GM12878 (cell line): ENCODE results near the gene CYB5B. TPM values are rescaled to one million over a fixed set of nuclear protein-coding genes. Genes with fewer than 3 reads are reported as not detected.

ENCODE experiments used
- ATAC-seq: fragments of 200-7000 bp; cut with Tn5 transposase; 3 replicates; pipeline ENCODE4 v1.9.1; 2020; ENCODE audit warnings: mild to moderate bottlenecking, moderate library complexity
- BruUV-seq: library from RNA; stranded (reverse); fragments of 400-500 nt; replicated peaks from 2 replicates; lab custom pipeline; 2021; lab: Mats Ljungman, UMichigan
- CTCF ChIA-PET: fragments of 300-600 bp; sonication (Branson Sonifier 250); formaldehyde crosslinking; extraction: SDS; loops from one replicate; lab custom pipeline; 2021; ENCODE audit warnings: inconsistent platforms; lab: Yijun Ruan, JAX
- POLR2A ChIA-PET: fragments of 350-600 bp; formaldehyde crosslinking; extraction: SDS; loops from one replicate; lab custom pipeline; 2021; ENCODE audit warnings: inconsistent platforms; lab: Charles Lee
- RAD21 ChIA-PET: fragments of 300-600 bp; sonication (Branson Sonifier 250); formaldehyde crosslinking; loops from one replicate; lab custom pipeline; 2023; ENCODE audit warnings: antibody characterized with exemption; ENCODE audit not compliant: unreplicated experiment; lab: Charles Lee
- SMC1A ChIA-PET: fragments of 300-600 bp; sonication (Branson Sonifier 250); formaldehyde crosslinking; loops from one replicate; lab custom pipeline; 2023; ENCODE audit not compliant: unreplicated experiment, uncharacterized antibody; lab: Charles Lee
- DNase-seq: peaks from one replicate; pipeline ENCODE4 v3.0.0-alpha.2; 2011; ENCODE audit warnings: low read depth, low spot score
- FAIRE-seq: peaks from 3 replicates; lab custom pipeline; 2011; peaks lifted over from hg19 to GRCh38; lab: Jason Lieb, UNC
- H2AFZ ChIP-seq: 2 replicates; pipeline ENCODE4 v1.6.0; 2011; ENCODE audit warnings: low read depth, low read length, control low read depth; ENCODE audit not compliant: control insufficient read depth
- H3K27ac ChIP-seq: 2 replicates; pipeline ENCODE4 v1.5.1; 2011; ENCODE audit warnings: control low read depth; ENCODE audit not compliant: control insufficient read depth, insufficient read depth
- H3K27me3 ChIP-seq, 2 experiments: replicated peaks in 1 of 2; 2 replicates each; pipeline versions ENCODE4 v1.6.0 to v1.6.1; 2011; ENCODE audit warnings: low read length in 1 of 2; ENCODE audit not compliant: control insufficient read depth in 2 of 2, insufficient read depth in 2 of 2
- H3K36me3 ChIP-seq, 2 experiments: 2 replicates each; pipeline ENCODE4 v1.5.1; 2011; ENCODE audit warnings: low read length in 1 of 2; ENCODE audit not compliant: control insufficient read depth in 2 of 2, insufficient read depth in 2 of 2
- H3K4me1 ChIP-seq: 2 replicates; pipeline ENCODE4 v1.6.1; 2011; ENCODE audit warnings: mild to moderate bottlenecking, low read length, moderate library complexity, mixed read lengths; ENCODE audit not compliant: control insufficient read depth, insufficient read depth
- H3K4me2 ChIP-seq: 2 replicates; pipeline ENCODE4 v1.6.0; 2011; ENCODE audit warnings: control low read depth; ENCODE audit not compliant: control insufficient read depth, insufficient read depth
- H3K4me3 ChIP-seq: fragments of 200-600 bp; sonication (generic); 2 replicates; pipeline ENCODE4 v1.5.1; 2016
- H3K79me2 ChIP-seq: 2 replicates; pipeline ENCODE4 v1.6.0; 2011; ENCODE audit warnings: low read length; ENCODE audit not compliant: control insufficient read depth, insufficient read depth
- H3K9ac ChIP-seq: 2 replicates; pipeline ENCODE4 v1.8.0; 2011; ENCODE audit warnings: low read length, control low read depth, mixed read lengths; ENCODE audit not compliant: control insufficient read depth, insufficient read depth
- H3K9me3 ChIP-seq: replicated peaks from 3 replicates; pipeline ENCODE4 v1.5.1; 2011; ENCODE audit warnings: mild to moderate bottlenecking, low read length; ENCODE audit not compliant: control insufficient read depth, insufficient read depth
- H4K20me1 ChIP-seq: 2 replicates; pipeline ENCODE4 v1.6.0; 2011; ENCODE audit not compliant: control insufficient read depth, insufficient read depth
- CHD1 ChIP-seq: IDR thresholded peaks from 2 replicates; pipeline ENCODE4 v1.6.1; 2012; ENCODE audit warnings: low read depth, low read length, improper control_type of control experiment
- JUND ChIP-seq: IDR thresholded peaks from 2 replicates; pipeline ENCODE4 v1.6.1; 2012; ENCODE audit warnings: low read depth, mild to moderate bottlenecking, low read length, improper control_type of control experiment, moderate library complexity
- MLLT1 ChIP-seq: fragments of 450-650 bp; IDR thresholded peaks from 2 replicates; pipeline ENCODE4 v1.6.1; 2016; ENCODE audit warnings: mild to moderate bottlenecking
- MTA2 ChIP-seq: fragments of 450-650 bp; IDR thresholded peaks from 2 replicates; pipeline ENCODE4 v1.6.1; 2016; ENCODE audit warnings: low read depth, mild to moderate bottlenecking, moderate library complexity
- TAF1 ChIP-seq: IDR thresholded peaks from 2 replicates; pipeline ENCODE4 v1.6.1; 2011; ENCODE audit warnings: mild to moderate bottlenecking, low read depth, low read length, borderline replicate concordance
- WGBS: methylation state at CpG from one replicate; pipeline ENCODE4 v1.1.6; 2016; ENCODE audit warnings: low lambda C conversion rate; ENCODE audit not compliant: insufficient replicate concordance, insufficient coverage; ENCODE audit errors: missing lambda C conversion rate; 5-methylcytosine and 5-hydroxymethylcytosine counted together
- in situ Hi-C: fragments of 300-500 bp; cut with MboI; formaldehyde crosslinking; loops from 9 replicates; pipeline ENCODE4 v1.14.3; 2018; ENCODE audit warnings: mixed read lengths
- intact Hi-C: fragments of 100-400 bp; cut with micrococcal nuclease; formaldehyde crosslinking; loops from one replicate; pipeline ENCODE4 v1.14.2; 2022; ENCODE audit not compliant: unreplicated experiment
- polyA plus RNA-seq, 11 experiments: library from polyadenylated mRNA; depleted of rRNA in 4 of 11; unstranded in 6 of 11; stranded (reverse) in 5 of 11; fragments of >200 nt; fragmentation: Nextera tagmentation in 4 of 11; fragmentation: Illumina TruSeq in 1 of 11; extraction: Ambion mirVana in 4 of 11; extraction: Trizol in 1 of 11; gene quantifications; 1 replicate in 1 of 11; 2 replicates in 10 of 11; pipeline versions ENCODE4 v1.2.1 to v1.2.3, GENCODE V29; 2011 to 2016; ENCODE audit warnings: inconsistent platforms in 2 of 11, missing spikeins in 2 of 11, low read depth in 1 of 11
- total RNA-seq, 4 experiments: library from RNA; depleted of rRNA in 3 of 4; stranded (reverse); fragments of >200 nt in 3 of 4; fragmentation: Illumina TruSeq in 1 of 4; extraction: Trizol in 1 of 4; gene quantifications; 2 replicates each; pipeline versions ENCODE4 v1.2.1 to v1.2.3, GENCODE V29; 2013 to 2021
- TF ChIP-seq, protein P1 (sequence below): fragments of 450-650 bp; IDR thresholded peaks from 2 replicates; pipeline ENCODE4 v1.6.1; 2014; ENCODE audit warnings: mild to moderate bottlenecking

The CYB5B gene
- total and polyA plus RNA-seq, 10 of the 15 experiments (the other 5 are each of a cell fraction or from before 2014, with no cell fraction given) = 145 to 305 (median 179) TPM

- TF ChIP-seq, protein P1, sequence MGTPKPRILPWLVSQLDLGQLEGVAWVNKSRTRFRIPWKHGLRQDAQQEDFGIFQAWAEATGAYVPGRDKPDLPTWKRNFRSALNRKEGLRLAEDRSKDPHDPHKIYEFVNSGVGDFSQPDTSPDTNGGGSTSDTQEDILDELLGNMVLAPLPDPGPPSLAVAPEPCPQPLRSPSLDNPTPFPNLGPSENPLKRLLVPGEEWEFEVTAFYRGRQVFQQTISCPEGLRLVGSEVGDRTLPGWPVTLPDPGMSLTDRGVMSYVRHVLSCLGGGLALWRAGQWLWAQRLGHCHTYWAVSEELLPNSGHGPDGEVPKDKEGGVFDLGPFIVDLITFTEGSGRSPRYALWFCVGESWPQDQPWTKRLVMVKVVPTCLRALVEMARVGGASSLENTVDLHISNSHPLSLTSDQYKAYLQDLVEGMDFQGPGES = no peak
- no peak for TF ChIP-seq CHD1
- TF ChIP-seq JUND = peak; percentile 64; the same call in 1 of the 2 replicates
- TF ChIP-seq MLLT1 = no peak; the same call in 1 of the 2 replicates
- peak; percentile 62 for TF ChIP-seq MTA2
These were observed 40.8 kb downstream of the CYB5B start (continued) for GRCh38 chr16:69465083-69465721.

DNA sequence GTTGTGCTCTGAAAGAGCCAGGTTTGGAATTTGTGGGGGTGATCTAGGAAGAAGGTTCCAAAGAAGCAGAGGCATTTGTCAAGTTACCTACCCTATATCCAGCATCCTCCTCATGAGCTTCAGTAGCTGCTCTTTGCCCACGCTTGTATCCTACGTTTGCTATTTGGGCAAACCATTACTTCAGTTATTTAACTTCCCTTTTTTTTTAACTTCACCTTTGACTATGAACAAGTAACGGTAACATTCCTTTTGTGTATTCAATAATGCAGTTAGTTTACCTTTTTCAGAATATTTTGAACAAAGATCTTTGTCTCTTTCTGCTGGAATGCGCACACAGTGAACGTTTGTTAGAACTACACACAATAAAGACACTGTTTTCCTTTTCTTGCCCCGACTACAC is 41.5 kb downstream of the CYB5B start:
- H3K27ac ChIP-seq = no peak overlapping the region; the same call in 1 of the 2 replicates
- no peak overlapping the region for H3K9ac ChIP-seq
- RAD21 ChIA-PET = interaction anchor here (0.6 to 2.1 kb wide), 4 partner anchors 22 to 98 kb away, joined by 3 to 14 read pairs (median 4); no protein-coding TSS in a partner anchor
- POLR2A ChIA-PET = interaction anchor here (0.6 to 1.5 kb wide), 3 partner anchors 10 to 307 kb away, joined by 3 to 4 read pairs (median 3); no protein-coding TSS in a partner anchor
- peaks cover 62% of the 10 kb centered on the region for H3K4me1 ChIP-seq
- in situ Hi-C loops (no loop called here), intact Hi-C loops (loop anchor here (5.0 kb wide), 2 partner anchors 34 to 56 kb away; no protein-coding TSS in a partner anchor)
- CTCF ChIA-PET = interaction anchor here (1.1 to 3.5 kb wide), 3 partner anchors 11 to 243 kb away, joined by 5 to 25 read pairs (median 18); no protein-coding TSS in a partner anchor
- H2AFZ ChIP-seq = no peak overlapping the region
- BruUV-seq = no TSS peak
- no peak for FAIRE-seq
- H3K9me3 ChIP-seq = no peaks in the 10 kb centered on the region
- no peak for ATAC-seq
- H4K20me1 ChIP-seq = no peaks in the 10 kb centered on the region
- TF ChIP-seq TAF1 (no peak), MLLT1 (0 out of 2 replicates have a peak, but pooled peaks have one; percentile 34)
- peaks cover 3% of the 10 kb centered on the region in 2 experiments; a peak in 2 of 4 replicates for H3K36me3 ChIP-seq
- no peak for DNase-seq
- H3K4me2 ChIP-seq = no peak overlapping the region
- WGBS = 81% methylated on average over 6 of the region's 6 CpGs
- no peak overlapping the region for H3K4me3 ChIP-seq
- no peaks in the 10 kb centered on the region for H3K79me2 ChIP-seq
- SMC1A ChIA-PET = interaction anchor here (1.0 to 4.2 kb wide), 8 partner anchors 11 to 99 kb away, joined by 3 to 14 read pairs (median 4); no protein-coding TSS in a partner anchor
- no peaks in the 10 kb centered on the region for H3K27me3 ChIP-seq
